Measurements from ENCODE around the gene KCNAB3.

KCNAB3 gene

DNA sequence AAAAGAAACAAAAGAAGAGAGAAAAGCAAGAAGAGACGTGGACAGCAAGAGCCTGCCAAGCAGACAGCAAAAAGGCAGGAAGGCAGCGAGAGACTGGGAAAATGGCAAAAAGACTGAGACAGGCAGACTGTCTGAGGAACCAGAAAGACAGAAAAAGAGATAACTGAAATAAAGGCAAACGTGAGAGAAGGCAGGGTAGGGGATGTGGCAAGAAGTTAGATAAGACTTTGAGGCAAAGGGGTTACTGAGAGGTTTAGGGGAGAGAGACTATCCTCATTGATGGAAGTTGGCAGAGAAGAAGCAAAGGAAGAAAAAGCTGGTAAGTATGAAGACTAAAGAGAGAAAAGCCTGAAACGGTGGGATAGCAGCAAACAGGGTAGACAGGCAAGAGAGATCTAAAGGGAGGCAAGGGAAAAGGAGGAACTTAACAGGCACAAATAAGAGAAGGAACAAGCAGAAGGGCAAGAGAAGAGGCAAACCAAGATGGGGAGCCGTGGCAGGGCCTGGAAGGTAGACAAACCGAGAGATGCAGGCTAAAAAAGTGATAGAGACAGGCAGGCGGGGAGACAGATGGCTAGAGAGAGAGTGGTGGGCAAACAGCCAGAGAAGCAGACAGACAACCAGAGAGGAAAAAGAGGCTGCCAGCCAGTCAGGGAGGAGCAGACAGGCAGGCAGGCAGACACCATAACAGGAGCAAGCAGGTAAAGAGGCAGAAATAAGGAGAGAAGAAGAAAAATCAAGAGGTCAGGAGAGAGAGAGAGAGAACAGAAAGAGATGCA lies 48.2 kb downstream of the KCNAB3 start:
- DNase-seq (ENCODE audit: low read depth in 3 of 3), result no peak

DNA sequence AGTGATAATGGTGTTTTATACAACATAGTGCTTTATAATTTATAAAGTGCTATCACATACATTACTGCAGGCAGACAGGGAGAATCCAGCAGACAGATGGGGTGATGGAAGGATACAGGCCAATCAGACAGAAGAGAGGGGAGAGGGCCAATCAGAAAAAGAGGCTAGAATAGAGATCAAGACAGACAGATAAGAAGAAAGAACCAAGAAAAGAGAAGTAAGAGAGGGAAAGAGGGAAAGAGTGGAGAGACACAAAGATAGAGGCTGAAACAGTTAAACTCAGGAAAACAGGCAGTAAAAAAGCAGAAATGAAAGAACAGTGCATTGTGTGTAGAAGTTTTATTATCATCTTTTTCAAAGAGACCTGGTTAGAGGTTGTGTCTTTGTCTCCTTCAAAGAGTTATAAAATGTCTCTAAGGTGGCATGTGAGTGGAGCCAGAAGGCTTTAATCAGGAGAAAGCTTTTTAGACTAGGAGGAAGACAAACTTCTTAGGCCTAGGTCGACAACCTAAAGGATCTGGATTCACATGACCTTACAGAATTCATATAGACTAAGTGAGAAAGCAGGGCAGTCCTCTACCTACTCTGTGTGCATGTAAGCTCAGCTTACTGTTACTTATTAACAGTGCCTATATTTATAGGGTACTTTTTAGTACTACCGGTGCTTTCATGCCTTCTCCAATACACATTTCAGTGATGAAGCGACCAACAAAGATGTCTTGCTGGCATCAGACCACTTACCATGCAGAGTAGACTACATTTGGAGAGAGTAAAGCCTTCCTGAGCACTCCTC lies 49.4 kb downstream of the KCNAB3 start:
- no peak for DNase-seq (ENCODE audit: low read depth in 3 of 3)

DNA sequence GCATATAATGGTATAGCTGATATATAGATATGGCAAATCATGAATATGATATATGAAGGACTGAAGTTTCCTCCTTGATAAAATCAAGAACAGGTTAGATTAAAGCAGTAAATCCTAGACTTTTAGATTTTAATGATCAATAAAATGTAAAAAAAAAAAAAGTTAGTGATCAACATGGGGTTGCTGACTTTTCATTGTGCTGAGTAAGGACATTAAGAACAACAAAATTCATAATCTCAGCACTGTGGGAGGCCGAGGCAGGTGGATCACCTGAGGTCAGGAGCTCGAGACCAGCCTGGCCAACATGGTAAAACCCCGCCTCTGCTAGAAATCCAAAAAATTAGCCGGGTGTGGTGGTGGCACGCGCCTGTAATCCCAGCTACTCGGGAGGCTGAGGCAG lies 51.4 kb downstream of the KCNAB3 start:
- no peak for DNase-seq (ENCODE audit: low read depth in 3 of 3)

DNA sequence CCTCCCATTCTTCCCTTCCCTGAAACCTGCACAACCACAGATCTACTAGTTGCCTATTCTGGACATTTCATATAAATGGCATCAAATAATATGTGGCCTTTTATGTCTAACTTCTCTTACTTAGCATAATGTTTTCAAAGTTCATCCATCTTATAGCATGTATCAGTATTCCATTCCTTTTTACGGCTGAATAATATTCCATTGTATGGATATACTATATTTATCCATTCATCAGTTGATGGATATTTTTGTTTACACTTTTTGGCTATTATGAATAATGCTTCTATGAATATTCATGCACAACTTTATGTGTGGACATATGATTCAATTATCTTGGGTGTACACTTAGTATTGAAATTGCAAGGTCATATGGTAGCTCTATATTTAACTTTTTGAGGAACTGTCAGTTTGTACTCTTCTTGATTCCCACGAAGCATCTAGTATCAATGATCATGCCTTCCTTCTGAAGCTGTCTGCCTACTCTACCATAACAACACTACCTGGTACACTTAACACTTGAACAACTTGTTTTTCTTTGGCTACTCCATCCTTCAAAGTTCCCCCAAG lies 53.8 kb downstream of the KCNAB3 start:
- DNase-seq (ENCODE audit: low read depth in 3 of 3), result no peak

DNA sequence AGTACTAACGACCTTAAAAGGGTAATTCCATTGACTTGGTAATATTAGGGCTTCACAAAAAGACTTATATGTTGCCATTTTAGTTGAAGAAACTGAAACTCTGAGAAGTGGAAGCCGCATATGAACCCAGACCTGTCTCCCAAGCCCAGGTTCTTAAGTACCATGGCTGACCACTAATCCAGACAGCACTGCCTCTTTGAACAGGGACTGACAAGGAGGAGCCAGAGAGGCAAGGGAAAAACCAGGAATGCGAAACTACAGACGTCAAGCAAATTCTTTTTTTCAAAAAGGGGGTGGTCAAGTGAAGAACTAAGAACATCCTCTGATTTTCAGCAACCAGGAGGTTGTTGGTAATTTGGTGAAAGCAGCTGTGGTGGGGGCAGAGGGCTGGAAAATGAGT lies 56.6 kb downstream of the KCNAB3 start:
- no peak for DNase-seq (ENCODE audit: low read depth in 3 of 3)
